HUDEP-2 (cell line): Measurements from ENCODE around the gene RPF1.
A peak's percentile ranks its signal among the peaks of the same experiment; 100 is the strongest.
"Not testable (repeated sequence)": the region's sequence is repeated elsewhere in the genome, so short reads cannot be mapped to it uniquely, and the experiment has no call there.

Experiments used
- DNase-seq, 76 experiments: peaks; one replicate each; lab custom pipeline; 2025; ENCODE audit not compliant: unreplicated experiment in 76 of 76; lab: John Stamatoyannopoulos, UW

Gene RPF1, protein sequence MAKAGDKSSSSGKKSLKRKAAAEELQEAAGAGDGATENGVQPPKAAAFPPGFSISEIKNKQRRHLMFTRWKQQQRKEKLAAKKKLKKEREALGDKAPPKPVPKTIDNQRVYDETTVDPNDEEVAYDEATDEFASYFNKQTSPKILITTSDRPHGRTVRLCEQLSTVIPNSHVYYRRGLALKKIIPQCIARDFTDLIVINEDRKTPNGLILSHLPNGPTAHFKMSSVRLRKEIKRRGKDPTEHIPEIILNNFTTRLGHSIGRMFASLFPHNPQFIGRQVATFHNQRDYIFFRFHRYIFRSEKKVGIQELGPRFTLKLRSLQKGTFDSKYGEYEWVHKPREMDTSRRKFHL

GRCh38 chr1:84478876-84479868 lies at the start of gene RPF1:
Gene RPF1 (plus strand): TSS chr1:84479266. CDS start chr1:84479282, 16 bp downstream.
- peak in 70 of 76 experiments; percentile 7 to 74 (median 52) for DNase-seq

DNA sequence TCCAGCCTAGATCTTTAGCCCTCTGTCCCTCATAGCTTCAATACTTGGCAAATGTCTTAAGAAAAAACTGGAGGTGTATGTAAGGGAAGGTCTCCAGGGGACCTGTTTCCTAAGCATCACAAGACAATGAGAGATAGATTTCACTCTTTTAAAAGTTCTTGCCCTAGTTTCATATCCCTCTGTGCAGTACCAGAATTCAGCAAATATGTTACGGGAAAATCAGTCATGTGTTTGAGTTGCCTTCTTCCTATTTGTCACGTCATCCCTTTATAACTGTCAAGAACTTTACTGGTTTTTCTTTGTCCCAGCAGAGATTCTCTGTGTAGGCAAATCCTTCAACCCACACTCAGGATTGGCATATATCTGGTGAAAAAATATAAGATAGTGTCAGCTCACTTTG lies 48.5 kb upstream of the RPF1 start:
- DNase-seq, result no peak

DNA sequence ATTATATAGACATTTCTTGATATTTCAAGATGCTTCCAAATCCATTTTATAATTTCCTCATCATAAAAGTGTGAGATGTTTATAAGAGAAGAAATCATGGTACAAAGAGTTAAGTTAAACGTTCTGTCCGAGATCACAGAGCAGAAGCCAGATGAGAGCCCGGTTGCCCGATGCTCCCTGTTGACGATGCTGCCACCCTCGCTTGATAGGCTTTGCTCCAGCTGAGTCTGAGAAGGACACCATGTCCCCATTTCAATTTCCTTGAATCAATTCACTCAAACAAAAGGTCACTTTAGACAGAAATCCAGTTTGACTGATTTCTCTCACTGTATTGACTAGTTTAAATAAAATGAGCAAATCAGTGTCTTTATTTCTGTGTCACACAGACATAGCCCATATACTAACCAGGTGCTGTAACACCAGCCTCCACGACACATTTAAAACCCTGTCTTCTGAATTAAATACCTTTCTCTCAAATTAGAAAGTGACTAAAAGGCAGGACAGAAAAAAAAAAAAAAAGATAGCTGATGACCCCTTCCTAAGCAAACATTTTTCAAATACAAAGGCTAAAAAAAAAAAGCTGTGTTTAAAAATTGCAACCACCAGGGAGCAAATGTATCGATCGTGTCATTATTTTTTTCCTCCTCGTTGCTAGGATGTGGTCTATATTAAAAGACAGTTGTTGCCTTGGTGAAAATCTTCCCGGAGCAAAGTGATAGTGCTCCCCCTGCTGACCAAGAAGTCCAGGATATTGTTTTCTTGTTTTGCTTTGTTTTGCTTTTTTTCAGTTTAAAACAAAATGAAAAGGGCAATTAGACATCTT lies 45.6 kb upstream of the RPF1 start:
- DNase-seq, result peak in 26 of 76 experiments; percentile 0 to 55 (median 20)

DNA sequence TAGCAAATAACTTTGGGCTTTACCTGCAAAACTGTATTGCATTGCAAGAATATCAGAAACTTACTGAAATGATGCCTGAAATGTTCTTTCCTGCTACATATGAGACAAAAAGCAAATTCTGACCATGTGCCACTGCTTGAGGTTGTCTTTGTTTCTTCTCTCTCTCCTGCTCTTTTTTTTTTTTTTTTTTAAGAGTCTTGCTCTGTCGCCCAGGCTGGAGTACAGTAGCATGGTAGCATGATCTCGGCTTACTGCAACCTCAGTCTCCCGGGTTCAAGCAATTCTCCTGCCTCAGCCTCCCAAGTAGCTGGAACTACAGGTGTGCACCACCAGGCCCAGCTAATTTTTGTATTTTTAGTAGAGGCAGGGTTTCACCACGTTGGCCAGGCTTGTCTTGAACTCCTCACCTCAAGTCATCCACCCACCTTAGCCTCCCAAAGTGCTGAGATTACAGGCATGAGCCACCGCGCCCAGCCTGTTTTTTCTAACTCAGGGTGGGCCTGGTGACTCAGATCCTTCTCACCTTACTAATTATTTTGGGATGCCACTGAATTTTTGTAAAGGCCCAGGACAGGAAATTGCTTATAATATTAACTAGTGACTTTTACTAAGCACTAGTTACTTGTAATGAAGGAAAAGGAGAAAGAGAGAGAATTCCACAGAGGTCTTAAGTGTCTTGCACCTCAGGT lies 44.8 kb upstream of the RPF1 start:
- DNase-seq, result no peak

DNA sequence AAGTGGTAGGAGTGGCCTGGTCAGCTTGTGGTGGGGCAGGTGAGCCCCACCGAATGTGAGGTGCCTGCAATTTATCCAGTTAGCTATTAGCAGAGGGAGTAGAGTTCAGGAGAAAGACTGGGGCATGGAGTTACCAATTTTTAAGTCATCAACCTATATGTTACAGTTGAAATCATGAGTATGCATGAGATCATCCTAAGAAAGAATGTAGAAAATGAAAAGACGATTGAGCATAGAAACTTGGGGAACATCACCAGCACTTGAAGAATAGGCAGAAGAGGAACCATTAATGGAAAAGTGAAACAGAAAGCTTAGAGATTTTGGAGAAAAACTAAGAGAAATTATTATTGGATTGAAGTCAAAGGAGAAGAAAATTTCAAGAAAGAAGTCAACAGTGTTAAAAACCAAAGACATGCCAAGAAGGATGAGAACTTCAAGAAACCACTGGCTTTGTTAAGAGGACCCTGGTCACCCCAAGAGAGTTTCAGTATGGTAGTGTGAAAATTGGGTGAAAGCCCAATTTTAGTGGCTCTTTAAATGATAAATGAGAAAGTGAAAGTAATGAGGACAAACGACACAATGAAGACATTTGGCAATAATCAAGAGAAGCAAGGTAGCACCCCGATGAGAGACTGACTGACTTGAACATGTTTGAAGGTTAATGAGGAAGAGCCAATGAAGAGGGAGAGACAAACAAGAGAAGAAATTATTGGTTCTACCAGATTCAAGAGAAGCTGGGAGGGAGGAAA lies 44.1 kb upstream of the RPF1 start:
- DNase-seq, result no peak

DNA sequence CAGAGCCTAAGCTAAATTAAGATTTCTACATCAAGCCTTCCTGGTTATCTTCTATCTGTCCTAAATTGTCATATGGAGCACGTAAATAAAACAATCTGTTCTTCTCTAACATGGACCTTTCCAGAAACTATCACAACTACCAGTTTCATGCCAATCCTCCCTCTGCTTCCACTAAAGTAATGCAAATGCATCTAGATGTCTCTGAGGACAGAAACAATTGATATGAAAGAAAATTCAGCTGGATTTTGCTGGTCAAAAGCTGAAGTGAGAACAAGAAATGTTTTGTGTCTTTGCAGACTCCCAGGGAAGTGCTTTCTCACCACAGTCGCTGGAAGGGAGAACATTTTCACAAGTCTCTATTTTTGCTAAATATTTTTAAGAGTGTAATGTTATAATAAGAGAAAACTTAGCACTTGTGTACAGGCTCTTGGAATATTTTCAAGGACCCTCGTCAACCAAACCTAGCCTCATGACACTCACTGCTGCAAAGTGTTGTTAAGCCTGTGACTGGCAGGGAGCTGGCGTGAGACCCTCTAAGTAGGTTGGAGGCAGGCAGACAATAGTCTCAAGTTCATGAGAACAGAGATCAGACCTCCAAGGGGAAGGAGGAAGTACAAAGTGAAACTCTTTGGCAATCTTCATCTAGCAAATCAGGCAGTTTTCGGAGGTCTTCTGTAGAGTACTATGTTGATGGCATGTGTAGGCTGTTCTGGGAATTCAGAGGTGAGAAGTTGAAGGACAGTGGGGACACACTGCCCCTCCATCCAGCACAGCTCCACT lies 42.0 kb upstream of the RPF1 start:
- no peak for DNase-seq

- DNase-seq, result peak in 31 of 76 experiments; percentile 7 to 67 (median 31)
Measured at GRCh38 chr1:84442256-84442655, 36.8 kb upstream of the RPF1 start.

GRCh38 chr1:84442747-84443646 lies 36.1 kb upstream of the RPF1 start:
- DNase-seq, result not testable (repeated sequence)

DNA sequence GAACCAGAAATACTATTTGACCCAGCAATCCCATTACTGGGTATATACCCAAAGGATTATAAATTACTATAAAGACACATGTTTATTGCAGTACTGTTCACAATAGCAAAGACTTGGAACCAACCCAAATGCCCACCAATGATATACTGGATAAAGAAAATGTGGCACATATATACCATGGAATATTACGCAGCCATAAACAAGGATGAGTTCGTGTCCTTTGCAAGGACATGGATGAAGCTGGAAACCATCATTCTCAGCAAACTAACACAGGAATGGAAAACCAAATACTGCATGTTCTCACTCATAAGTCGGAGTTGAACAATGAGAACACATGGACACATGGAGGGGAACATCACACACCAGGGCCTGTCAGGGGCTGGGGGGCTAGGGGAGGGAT lies 30.4 kb upstream of the RPF1 start:
- not testable (repeated sequence) for DNase-seq

- no peak for DNase-seq
Measured at GRCh38 chr1:84450910-84451309, 28.2 kb upstream of the RPF1 start.

GRCh38 chr1:84452436-84452835 lies 26.6 kb upstream of the RPF1 start:
- DNase-seq, result no peak

DNA sequence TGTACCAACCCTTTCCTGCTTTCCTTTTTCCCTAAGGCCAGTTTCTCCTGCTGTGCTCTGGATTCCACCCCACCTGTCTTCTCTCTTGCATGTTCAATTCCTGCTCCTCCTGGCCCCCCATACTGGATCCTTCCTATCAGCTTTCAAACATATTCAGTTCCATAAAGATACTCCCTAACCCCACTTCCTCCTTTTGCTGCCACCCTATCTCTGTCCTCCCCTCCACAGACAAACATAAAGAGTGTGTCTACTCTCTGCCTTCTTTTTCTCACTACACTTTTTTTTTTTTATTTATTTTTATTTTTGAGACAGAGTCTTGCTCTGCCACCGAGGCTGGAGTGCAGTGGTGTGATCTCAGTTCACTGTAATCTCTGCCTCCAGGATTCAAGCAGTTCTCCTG lies 16.9 kb upstream of the RPF1 start:
- no peak for DNase-seq

- no peak for DNase-seq
Measured at GRCh38 chr1:84467298-84467697, 11.8 kb upstream of the RPF1 start.

- DNase-seq, result no peak
Measured at GRCh38 chr1:84476225-84476624, 2.8 kb upstream of the RPF1 start.

GRCh38 chr1:84479998-84480397 lies 932 bp downstream of the RPF1 start:
- peak in 1 of 76 experiments; percentile 7 for DNase-seq

- DNase-seq, result no peak
Measured at GRCh38 chr1:84480650-84481049, 1.6 kb downstream of the RPF1 start.

GRCh38 chr1:84481317-84481716 lies 2.3 kb downstream of the RPF1 start:
- DNase-seq, result peak in 2 of 76 experiments; percentile 1 to 3

DNA sequence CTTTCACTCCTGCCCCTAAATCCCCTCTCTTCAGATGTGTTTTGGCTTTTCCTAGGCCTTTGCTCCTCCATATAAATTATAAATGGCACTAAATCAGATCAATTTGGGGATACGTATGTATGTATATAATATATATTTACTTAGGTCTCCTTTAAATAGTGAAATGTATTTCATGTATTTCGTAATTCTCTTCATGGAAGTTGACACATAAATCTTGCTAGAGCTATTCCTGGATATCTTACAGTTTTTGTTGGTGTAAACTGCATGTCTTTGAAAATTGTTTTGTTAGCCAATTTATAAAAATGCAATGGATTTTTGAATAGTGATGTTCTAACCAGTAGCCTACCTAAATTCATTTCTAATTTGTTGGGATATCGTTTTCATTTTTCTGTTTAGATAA lies 9.0 kb downstream of the RPF1 start:
- DNase-seq, result no peak
